ENCODE results near the gene DNAJB13. TPM values are rescaled to one million over a fixed set of nuclear protein-coding genes. Genes with fewer than 3 reads are reported as not detected.

DNAJB13 gene
- total RNA-seq, 1 donor from 2014 or later: not detected

- no peak for DNase-seq
These were observed 51.0 kb downstream of the DNAJB13 start for GRCh38 chr11:74001822-74002286.

DNA sequence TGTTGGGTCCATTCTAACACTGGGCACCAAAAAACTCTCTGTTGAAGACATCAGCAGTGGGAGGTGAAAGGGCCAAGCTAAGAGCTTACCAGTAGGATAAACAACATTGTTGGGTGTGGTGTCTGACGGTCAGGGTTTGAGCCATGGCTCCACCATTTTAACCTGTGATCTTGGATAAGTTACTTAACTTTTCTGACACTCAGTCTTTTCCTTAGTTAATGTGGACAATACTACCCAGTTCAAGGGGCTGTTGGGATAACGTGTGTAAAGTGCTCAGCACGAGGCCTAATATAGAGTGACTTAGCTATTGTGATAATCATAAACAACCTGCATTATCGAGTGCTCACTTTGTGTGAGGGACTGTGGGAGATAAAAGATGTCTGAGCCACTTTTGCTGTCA, 52.0 kb downstream of the DNAJB13 start:
- DNase-seq: no peak

- DNase-seq: no peak
These were observed 53.3 kb downstream of the DNAJB13 start for GRCh38 chr11:74004046-74004695.

DNA sequence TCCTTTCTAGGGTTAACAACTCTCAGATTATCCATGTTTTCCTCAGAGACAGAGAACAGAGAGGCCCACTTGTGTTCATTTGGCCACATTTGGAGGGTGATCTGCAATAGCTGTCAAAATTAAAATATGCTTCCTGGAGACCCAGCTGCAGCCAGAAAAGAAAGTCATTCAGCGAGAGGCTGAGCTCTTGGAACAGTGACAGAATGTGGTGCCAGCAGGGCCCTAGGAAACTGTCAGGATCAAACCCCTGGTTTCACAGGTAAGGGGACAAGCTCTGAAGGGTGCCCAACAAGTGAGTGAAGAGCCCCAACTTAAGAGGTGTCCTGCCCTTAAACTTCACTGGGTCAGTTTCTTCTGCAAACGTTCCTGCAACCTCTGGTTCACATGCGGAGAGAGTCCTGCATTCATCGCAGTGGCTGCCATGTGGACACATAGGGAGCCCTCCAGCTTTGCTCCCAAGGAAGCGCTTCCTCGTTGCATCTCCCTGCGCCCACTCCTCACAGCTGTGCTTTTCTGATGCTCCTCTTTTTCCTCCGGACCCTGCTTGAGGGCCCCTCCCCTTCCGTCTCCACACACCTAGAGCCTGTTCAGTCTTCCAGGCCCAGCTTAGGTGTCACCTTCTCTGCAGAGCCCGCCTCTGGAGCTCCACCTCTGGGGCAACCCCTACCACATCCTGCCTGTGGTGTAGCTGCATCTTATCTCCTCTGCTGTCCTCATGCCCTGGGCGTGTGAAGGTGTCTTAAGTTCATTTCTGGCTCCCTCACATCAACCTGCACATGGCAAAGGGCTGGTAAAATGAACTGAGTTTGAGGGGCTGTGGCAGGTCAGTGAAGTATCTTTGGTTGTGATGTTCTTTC, 54.2 kb downstream of the DNAJB13 start:
- DNase-seq: no peak

GRCh38 chr11:74005721-74006517, 55.1 kb downstream of the DNAJB13 start:
- DNase-seq: no peak

GRCh38 chr11:74006743-74007304, 56.0 kb downstream of the DNAJB13 start:
- DNase-seq: no peak

DNA sequence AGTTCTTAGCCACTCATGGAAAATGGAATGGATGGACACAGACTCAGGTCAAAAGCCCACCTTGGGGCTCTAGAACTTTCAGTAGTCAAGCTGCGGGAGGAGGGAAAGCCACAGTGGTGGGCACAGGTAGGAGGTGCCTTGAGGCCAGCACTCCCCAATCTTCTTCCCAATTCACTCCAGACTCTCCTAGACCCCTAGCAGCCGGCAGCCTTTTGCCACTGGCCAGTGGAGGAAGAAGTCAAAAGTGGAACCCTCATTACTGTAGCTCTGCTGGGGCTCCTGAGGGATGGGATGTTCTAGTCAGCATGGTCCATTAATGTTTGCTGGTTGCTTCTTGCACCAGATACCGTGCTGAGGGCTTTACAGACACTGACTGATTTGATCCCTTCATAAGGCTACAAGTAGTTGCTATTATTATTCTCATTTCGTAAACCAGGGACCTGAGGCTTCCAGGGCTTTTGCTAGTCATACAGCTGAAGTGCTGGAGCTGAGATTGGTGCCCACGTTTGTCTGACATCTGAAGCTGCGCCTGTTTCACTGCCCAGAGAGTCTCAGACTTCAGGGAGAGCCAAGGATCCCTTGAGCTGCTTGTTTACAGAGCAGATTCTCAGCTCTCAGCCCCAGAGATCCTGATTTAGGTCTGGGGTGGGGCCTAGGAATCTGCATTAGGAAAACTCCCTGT, 57.0 kb downstream of the DNAJB13 start:
- no peak for DNase-seq

GRCh38 chr11:74008373-74009229, 57.8 kb downstream of the DNAJB13 start, which contains the start of gene UCP3:
Gene UCP3 (minus strand): TSS chr11:74009085. CDS start chr11:74007042, 2,043 bp downstream.
- no peak for DNase-seq

GRCh38 chr11:74009230-74009547, 58.4 kb downstream of the DNAJB13 start:
- DNase-seq: no peak

GRCh38 chr11:74009675-74010305, 59.0 kb downstream of the DNAJB13 start:
- DNase-seq: no peak

DNA sequence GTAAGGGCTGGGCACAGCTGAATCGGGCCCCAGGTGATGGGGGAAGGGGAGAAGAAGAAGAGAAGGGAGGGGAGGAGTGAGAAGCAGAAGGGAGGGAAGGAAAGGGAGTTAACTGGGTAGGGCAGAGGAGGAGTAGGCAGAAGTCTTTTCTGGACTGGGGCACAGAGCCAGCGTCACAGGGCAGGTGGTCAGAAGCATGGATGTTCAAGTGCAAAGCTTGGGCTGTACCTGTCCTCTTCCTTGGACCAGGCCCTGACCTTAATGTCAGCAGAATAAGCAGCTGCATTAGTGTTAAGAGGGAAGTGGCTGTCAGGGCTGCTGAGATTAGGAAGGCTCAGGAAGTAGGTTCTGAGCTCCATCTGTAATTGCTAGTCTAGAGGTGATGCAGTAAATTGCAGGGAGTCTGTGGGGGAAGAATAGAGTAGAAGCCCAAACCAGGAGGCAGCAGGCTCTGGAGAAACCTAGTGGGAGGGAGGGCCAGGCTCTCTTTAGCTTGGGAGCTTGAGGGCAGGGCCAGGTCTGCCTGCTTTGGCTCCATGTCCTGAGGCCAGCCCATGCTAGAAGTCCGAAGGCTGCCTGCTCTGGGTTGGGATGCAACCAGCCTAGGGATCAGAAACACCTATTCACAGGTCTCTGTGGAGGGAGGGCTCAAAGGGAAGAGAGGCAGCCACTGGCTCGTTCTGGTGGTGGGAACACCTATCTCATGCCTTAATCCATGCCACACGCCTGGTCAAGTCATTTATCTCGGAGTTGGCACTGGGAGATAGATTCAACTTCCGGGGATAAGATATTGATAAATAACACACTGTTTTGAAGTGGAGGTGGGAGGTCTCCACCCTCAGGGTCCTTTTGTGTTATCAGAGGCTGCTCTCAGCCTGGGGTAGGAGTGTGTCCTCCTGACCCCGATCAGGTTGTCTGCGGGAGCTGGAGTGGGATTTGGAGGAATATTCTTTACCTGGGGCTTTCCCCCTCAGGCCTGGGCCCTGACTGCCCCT, 59.8 kb downstream of the DNAJB13 start:
- no peak for DNase-seq

DNA sequence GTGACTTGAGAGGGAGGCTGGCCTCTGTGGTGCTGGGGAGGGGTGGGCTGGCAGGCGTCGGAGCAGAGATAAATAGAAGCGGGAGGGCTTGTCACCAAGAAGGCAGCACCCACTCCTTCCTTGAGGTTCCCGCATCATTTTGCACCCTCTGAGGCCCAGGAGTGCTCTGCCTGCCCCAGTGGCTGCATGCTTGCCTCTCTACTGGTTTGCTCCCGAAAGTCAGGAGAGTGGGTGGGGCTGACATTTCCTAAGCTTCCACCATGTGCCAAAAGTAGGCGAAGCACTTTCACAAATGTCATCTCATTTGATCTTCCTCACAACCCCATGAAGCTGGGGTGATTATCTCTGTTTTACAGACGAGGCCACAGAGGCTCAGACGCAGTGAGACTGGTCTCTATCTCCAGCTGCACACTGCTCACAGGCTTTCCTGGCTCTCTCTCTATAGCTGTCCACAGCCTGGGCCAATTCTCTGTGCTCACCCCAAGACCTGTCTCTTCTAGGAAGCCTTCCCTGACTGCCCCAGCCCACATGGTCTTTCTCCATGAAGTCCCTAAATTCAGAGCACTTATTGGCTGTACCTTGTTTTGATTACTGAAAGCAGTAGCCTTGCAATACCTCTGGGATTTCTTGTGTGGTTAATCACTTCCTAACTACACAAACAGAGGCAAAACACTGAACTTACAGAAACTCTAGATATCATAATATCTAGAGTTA, 60.7 kb downstream of the DNAJB13 start:
- peak; percentile 5 for DNase-seq

GRCh38 chr11:74012074-74012809, 61.4 kb downstream of the DNAJB13 start:
- no peak for DNase-seq

DNA sequence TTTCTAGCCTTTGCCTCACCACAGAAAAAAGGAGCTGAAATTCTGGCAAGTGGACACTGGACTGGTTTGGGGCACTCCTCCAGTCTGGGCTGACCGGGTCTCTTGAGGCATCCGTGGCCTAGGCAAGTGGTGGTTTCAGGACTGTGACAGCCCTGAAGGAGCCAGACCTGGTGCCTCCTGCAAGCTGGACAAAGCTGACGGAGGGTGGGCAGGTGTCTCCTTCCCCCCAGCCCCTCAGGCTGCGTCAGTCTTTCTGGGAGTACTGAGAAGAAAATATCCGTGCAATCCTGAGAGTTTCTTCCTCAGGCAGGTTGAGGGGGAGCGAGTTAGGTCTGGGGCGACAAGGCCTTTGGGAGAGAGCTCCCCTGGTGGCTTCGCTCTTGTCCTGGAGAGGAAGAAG, 62.3 kb downstream of the DNAJB13 start:
- DNase-seq: no peak

DNA sequence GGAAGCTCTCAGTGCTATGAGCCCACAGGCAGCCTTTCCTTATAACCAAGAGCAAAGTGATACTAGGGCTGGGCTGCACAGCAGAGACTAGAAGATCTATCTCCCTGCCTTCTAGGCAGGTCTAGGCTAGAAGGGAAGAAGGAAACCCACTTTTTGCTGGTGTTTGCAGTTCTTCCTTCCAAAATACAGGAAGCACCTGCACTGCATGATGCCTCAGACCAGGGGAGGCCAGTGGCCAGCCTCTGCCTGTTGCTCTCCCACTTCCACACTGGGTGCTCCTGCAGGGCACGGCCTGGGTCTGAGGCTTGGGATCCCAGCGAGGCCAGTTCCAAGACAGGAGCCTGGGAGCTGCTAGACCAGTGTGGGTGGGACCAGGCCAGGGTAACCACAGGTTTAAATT, 64.1 kb downstream of the DNAJB13 start:
- no peak for DNase-seq

DNA sequence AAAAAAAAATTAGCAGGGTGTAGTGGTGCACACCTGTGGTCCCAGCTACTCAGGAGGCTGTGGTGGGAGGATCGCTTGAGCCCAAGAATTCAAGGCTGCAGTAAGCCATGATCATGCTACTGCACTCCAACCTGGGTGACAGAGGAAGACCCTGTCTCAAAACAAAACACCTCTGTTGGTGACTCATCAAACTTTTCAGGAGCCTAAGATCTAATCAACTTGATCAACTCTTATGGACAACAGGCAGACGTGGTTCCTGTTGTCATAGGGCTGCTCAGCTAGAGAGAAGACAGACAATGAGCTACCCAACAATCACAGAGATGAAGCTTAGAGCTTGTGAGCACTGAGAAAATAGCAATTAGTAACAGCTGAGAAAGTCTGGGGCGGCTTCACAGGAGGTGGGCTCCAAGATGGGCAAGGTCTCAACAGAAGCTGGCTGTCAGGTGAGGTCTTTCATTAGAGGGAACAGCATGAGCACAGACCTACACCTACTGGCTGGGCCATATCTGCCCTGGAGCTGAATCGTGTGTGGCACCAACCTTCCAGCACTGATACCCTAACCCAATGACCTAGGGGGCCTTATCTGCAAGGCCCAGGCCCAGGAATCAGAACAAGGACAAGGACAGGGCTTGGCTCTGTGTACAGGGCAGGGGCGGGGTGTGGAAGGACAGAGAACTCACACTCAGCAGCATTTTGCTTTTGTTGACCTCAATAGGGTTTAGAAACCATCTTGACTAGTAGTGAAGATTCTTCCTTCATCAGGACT, 65.3 kb downstream of the DNAJB13 start:
- DNase-seq: no peak

DNA sequence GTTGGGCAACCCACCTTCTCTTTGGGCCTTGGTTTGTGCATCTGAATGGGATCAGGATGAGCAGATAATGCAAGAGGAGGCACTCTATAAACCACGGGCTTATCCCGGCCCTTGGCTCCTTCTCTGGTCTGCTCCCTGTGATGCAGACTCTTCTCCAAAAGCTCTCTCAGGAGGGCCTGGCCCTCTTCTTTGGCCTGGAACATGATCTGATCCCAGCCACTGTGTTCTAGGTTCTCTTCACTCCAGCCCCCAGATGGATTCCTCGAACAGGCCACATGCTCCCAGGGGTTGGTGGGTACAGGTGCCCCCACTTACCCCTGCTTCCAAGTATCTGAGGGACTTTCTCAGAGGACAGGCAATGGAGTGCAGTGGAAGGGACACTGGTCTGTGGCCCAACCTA, 66.8 kb downstream of the DNAJB13 start:
- DNase-seq: no peak
